Middle frontal gyrus (tissue), 1 donor: Measurements from ENCODE around the gene TSFM.
"Not testable (repeated sequence)": the region's sequence is repeated elsewhere in the genome, so short reads cannot be mapped to it uniquely, and the experiment has no call there.

Source experiments
- DNase-seq: peaks from one replicate; pipeline ENCODE4 v3.0.0-alpha.2; 2015; ENCODE audit warnings: low spot score; ENCODE audit errors: extremely low spot score

TSFM gene

DNA sequence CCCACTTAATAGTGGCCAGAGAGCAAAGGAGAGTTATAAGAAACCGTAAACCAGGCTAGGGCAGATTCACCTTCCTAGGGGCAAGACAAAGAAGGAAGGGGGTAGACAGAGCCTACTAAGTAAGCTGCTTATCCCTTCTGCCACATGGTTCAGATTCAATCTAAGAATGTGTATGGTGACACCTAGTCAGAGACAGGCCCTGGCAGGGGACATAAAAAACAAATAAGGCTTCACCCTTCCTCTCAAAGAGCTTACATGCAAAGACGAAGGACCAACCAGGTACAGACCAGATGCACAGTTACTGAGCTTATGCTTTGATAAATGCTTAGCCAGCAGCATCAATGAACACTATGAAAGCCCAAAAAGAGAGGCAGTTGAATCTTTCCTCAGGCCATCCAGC is 20.1 kb upstream of the TSFM start:
- DNase-seq = no peak

DNA sequence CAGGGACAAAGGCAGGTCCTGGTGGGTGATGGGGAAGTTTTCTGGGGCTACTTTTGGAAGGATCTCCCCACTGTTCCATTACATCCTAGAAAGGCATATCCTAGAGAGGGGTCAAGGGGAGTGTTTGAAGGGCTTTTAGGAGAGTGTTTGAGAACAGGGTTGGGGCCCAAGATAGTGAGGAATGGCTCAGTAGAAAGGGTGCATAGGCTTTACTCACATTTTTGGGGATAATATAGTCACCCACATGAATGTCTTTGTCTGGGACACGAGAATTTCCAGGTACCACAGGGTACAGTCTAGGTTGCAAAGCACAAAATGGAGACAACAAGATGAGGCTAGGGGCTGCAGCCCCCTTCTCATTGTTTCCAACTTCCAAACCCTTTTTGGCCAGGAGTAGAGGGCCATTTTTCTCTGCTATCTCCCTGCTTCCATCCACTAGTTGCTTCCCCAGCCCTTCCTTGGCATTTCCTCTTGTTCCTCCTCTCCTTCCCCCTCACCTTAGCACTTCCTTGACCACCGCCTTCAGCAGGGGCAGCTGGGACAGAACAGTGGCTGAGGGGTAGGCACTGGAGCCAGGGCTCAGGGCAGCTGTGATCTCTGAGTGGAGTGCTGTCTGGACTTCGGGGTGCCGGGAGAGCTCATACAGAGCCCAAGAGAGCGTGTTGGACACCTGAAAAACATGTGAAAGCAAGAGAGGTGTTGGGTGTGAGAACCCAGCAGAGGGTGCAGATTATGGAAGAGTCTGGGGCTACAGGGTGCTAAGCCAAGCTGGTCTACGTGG is 18.5 kb upstream of the TSFM start:
- DNase-seq = no peak

- no peak for DNase-seq
These were observed 18.0 kb upstream of the TSFM start for GRCh38 chr12:57764662-57765002.

GRCh38 chr12:57765003-57765697 is 17.4 kb upstream of the TSFM start:
- no peak for DNase-seq

DNA sequence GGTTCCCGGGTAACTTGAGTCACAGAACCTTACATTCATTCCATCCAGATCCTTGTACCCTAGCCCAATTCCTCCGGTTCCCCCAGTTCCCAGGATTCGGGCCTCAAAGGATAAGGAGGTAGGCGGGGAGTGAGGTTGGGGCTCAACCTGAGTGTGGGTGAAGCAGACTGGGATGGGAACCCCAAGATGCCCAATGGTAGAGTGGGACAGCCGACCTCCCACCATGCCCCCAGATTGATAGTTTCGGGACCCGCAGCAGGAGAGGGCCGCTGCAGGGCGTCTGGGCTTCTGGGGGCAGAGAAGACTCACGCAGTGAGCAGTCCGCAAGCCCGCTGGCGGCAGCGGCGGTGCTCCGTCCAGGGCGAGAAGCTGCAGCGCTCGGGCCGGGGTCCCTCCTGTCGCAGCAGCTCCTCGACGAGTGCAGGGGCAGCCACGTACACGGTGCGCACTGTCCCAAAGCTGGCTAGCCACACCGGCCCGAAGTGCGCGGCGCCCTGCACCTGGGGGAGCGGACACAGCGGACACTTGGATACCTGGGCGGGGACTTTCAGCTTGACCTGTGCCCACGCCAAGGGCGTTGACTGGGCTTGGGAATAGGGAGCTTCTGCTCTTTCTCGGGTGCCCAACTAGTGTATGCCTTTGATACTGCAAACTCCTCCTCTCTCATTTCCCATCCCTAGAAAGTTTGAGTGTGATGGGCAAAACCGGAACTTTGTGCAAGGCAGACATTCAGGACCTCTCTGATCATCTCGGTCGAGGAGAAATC is 16.7 kb upstream of the TSFM start:
- no peak for DNase-seq

- DNase-seq = no peak
These were observed 15.9 kb upstream of the TSFM start, which contains the start of gene CYP27B1 for GRCh38 chr12:57766464-57767304. Gene CYP27B1 (minus strand): TSS chr12:57767078. CDS start chr12:57767041, 37 bp downstream.

GRCh38 chr12:57767305-57767698 is 15.3 kb upstream of the TSFM start:
- no peak for DNase-seq

- DNase-seq = no peak
These were observed 14.7 kb upstream of the TSFM start for GRCh38 chr12:57767876-57768275.

- no peak for DNase-seq
These were observed 13.0 kb upstream of the TSFM start for GRCh38 chr12:57769594-57769993.

DNA sequence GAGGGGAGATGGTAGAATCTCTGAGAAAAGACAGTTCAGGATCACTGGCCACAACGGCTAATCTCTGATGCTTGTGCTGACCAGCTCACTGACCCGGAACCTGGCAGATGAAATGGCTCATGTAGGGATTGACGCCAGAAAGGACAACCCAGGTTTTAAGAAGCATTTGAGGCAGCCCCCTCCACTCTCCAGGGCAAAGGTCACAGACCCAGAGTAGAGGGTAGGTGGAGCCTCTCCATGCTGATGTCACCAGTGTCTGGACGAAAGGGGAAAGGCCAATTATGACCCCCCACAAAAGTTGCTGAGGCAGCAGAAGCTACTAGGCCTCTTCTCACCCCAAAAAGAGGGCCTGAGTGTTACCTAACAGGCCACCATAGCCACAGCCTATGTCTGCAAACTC is 11.9 kb upstream of the TSFM start:
- DNase-seq = no peak

DNA sequence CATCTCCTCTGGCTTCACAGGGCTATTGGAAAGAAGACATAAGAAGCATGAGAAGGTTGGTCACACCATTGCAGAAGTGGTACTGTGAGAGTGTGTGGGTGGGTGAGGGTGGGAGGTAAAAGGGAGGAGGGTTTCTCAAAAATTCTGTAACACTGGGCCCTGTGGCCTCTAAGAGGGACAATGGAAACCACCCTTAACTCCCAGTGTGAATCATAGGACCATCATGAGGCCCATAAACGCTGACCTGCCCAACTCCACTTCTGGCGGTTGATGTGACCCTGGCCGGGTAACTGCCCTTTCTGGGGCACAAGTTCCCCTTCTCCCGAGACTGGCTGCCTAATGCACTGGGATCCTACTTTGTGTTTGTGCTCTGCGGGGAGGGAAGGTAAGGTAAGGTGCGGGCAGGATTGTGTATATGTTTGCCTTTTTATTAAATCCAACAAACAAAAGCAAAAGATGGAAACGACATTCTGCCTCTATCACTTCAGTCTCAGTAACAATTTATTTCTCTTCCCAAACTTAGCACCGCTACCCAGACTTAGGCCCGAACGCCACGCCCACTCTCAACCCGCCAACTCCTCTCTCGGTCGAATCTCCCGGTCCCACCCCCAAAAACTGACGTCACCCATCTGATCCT is 11.2 kb upstream of the TSFM start:
- DNase-seq = peak; percentile 73

GRCh38 chr12:57771873-57772428 is 10.6 kb upstream of the TSFM start, which contains the start of gene METTL1:
Gene METTL1 (minus strand): TSS chr12:57772105. CDS start chr12:57772083, 22 bp downstream.
- DNase-seq = peak; percentile 92

DNA sequence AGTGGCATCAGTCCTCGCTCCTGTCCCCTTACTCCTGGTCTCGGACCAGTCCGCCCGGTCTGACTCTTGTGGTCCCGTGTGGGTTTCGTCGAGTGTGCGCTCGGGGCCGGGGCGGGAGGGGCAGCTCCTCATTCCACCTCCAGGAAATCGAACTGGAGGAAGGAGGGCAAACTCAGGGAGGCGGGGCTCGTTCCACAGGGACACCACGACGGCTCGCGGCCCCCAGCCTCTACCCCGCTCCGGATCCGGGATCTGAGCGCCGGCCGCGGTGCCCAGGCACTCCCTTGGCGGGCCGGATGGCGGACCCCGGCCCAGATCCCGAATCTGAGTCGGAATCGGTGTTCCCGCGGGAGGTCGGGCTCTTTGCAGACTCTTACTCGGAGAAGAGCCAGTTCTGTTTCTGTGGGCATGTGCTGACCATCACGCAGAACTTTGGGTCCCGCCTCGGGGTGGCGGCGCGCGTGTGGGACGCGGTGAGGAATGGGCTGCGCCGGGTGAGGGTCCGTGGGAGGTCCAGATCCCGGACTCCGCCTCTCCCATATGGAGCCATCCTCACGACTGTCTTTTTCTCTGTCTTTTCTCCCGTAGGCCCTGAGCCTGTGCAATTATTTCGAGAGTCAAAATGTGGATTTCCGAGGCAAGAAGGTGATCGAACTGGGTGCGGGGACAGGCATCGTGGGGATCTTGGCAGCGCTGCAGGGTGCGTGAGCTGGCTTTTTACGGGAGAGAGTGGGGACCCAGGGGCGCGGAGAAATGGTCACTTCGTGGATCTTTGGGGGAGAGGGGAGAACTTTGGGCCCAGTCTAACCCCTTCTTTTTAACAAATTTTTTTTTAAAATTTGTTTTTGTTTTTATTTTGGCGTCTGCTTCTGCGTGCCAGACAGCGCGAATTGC is 9.9 kb upstream of the TSFM start, which contains the start of gene EEF1AKMT3:
EEF1AKMT3 (plus strand) TSS at position 186 of the 894 bp plus-strand sequence; CDS start at position 297, 111 bp downstream.
- no peak for DNase-seq

DNA sequence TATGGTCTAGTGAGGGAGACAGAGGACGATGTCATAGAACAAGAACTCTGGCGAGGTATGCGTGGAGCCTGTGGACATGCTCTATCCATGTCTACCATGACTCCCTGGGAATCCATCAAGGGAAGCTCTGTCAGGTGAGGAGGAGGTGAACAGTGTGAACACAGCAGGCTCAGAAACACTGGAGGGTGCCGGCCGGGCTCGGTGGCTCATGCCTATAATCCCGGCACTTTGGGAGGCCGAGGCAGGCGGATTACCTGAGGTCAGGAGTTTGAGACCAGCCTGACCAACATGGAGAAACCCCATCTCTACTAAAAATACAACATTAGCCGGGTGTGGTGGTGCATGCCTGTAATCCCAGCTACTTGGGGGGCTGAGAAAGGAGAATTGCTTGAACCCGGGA is 8.0 kb upstream of the TSFM start:
- DNase-seq = not testable (repeated sequence)

DNA sequence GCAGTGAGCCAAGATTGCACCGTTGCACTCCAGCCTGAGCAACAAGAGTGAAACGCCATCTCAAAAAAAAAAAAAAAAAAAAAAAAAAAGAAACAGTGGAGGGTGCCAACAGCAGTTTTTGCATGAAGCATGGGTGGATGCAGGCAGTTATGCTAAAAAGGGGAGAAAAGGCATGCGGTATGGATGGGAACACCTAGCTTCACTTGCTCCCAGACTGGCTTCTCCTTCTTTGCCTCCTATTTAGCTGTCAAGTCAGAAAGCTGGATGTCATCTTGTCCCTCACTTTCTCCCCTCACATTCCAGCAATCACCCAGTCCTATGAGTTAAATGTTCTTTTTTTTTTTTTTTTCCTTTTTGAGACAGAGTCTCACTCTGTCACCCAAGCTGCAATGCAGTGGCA is 7.5 kb upstream of the TSFM start:
- no peak for DNase-seq

GRCh38 chr12:57775563-57776246 is 6.9 kb upstream of the TSFM start:
- no peak for DNase-seq

- DNase-seq = no peak
These were observed 6.4 kb upstream of the TSFM start for GRCh38 chr12:57776247-57776587.

DNA sequence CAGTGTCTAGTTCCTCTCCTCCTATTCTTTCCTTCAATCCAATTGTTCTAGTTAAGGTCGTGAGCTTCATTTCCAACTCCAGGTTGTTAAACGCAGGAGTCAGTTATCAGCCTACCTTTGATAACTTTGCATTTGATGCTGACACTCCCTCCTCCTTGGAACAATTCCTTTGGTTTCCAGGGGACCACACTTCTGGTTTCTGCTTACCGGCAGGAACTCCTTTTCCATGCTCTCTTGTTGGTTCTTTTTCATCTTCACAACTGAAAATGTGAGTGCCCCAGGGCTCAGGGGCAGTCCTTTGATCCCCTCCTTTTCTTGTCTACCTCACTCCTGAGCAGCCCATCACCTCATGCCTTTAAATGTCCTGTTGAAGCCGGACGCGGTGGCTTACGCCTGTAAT is 5.2 kb upstream of the TSFM start:
- no peak for DNase-seq

DNA sequence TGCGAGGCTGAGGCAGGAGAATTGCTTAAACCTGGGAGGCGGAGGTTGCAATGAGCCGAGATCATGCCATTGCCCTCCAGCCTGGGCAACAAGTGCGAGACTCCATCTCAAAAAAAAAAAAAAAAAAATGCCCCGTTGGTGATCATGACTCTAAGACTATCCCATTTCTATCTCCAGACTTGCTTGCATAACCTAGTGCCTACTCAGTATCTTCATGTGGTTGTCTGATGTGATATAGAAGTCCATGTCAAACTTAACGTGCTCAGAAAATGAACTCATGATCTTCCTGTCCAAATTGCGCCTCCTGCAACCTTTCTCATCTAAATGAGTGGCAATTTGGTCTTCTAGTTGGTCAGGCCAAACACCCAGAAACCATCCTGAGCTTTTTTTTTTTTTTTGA is 4.7 kb upstream of the TSFM start:
- no peak for DNase-seq
